Adrenal gland (tissue), 12 donors: ENCODE data around the gene LRRC36. TPM values are rescaled to one million over a fixed set of nuclear protein-coding genes. Genes with fewer than 3 reads are reported as not detected.
"Not testable (repeated sequence)": the region's sequence is repeated elsewhere in the genome, so short reads cannot be mapped to it uniquely, and the experiment has no call there.

ENCODE experiments used
- DNase-seq, 7 donors: peaks; one replicate each; pipeline ENCODE4 v3.0.0-alpha.2; 2019 to 2020
- H3K27ac ChIP-seq, 5 donors: fragments of 200-600 bp; sonication (generic) in 4 of 5; 1 replicate in 3 of 5; 2 replicates in 2 of 5; pipeline versions ENCODE4 v1.5.1 to v1.8.0; 2016 to 2020; ENCODE audit warnings: mild to moderate bottlenecking in 1 of 5
- H3K27me3 ChIP-seq: fragments of 200-600 bp; 2 replicates; pipeline ENCODE4 v1.8.0; 2021
- H3K36me3 ChIP-seq, 2 donors: fragments of 200-600 bp; replicated peaks in 1 of 2; 1 replicate in 1 of 2; 2 replicates in 1 of 2; pipeline versions ENCODE4 v1.5.1 to v1.8.0; 2018 to 2022
- H3K4me1 ChIP-seq, 2 donors: fragments of 200-600 bp; replicated peaks in 1 of 2; 1 replicate in 1 of 2; 2 replicates in 1 of 2; pipeline versions ENCODE4 v1.5.1 to v1.8.0; 2018 to 2021
- H3K4me3 ChIP-seq, 4 donors: fragments of 200-600 bp; sonication (generic) in 3 of 4; one replicate each; pipeline ENCODE4 v1.5.1; 2016 to 2018
- H3K9me3 ChIP-seq, 3 donors: fragments of 200-600 bp; sonication (generic) in 1 of 3; replicated peaks in 1 of 3; 1 replicate in 2 of 3; 2 replicates in 1 of 3; pipeline versions ENCODE4 v1.5.1 to v1.8.0; 2016 to 2021
- POLR2A ChIP-seq, 2 donors: fragments of 450-650 bp; IDR thresholded peaks; one replicate each; pipeline ENCODE4 v1.6.1; 2017; ENCODE audit warnings: antibody characterized with exemption in 2 of 2, mild to moderate bottlenecking in 2 of 2, moderate library complexity in 1 of 2
- WGBS, 4 donors: extraction: QIAGEN DNeasy Blood & Tissue Kit in 2 of 4; methylation state at CpG; one replicate each; pipeline versions ENCODE4 v1.1.5 to v1.1.7; 2013 to 2017; 5-methylcytosine and 5-hydroxymethylcytosine counted together
- intact Hi-C, 2 donors: fragments of 100-400 bp; cut with DNase I; formaldehyde crosslinking; loops; one replicate each; pipeline versions ENCODE4 v1.14.1 to v1.15.0; 2022 to 2023
- polyA plus RNA-seq, 3 donors: library from polyadenylated mRNA; stranded (reverse); fragments of 200-250 nt in 2 of 3; fragments of 350-450 nt in 1 of 3; fragmentation: Illumina TruSeq in 1 of 3; extraction: RNeasy Lipid Tissue Mini Kit (QIAGEN cat#74804) in 1 of 3; gene quantifications; one replicate each; pipeline ENCODE4 v1.2.3, GENCODE V29; 2013 to 2014
- total RNA-seq, 9 donors: library from RNA; depleted of rRNA in 4 of 9; stranded (reverse); fragments of >200 nt in 4 of 9; fragments of 120-200 nt in 1 of 9; fragmentation: NEBNext Ultra II Directional in 1 of 9; extraction: Animal tissue kit (Norgen Biotek cat#: 25700) in 1 of 9; gene quantifications; one replicate each; pipeline versions ENCODE4 v1.1.0 to v1.2.4, GENCODE V29; 2013 to 2023
- TF ChIP-seq, protein P1 (sequence below), 6 experiments: fragments of 450-650 bp in 4 of 6; fragments of 200-600 bp in 2 of 6; sonication (generic) in 1 of 6; IDR thresholded peaks; 1 replicate in 5 of 6; 2 replicates in 1 of 6; pipeline versions ENCODE4 v1.5.1 to v1.8.0; 2016 to 2021; ENCODE audit warnings: antibody characterized with exemption in 6 of 6, mild to moderate bottlenecking in 2 of 6, moderate library complexity in 1 of 6
- donor health status: healthy with polysubstance abuse.
- donor health status: Bipolar disorder and iron deficiency.
- donor health status: DM: yes; HTN: yes; CAD: no.
- donor health status: DM: no; HTN: no; CAD: no.
- donor health status: DM: no; HTN: no; CAD: no.
- donor health status: DM: yes; HTN: yes; CAD: no.

LRRC36 gene
- total and polyA plus RNA-seq, 12 donors: 0.15 to 4.7 (median 0.61) TPM; not detected in 5

DNA sequence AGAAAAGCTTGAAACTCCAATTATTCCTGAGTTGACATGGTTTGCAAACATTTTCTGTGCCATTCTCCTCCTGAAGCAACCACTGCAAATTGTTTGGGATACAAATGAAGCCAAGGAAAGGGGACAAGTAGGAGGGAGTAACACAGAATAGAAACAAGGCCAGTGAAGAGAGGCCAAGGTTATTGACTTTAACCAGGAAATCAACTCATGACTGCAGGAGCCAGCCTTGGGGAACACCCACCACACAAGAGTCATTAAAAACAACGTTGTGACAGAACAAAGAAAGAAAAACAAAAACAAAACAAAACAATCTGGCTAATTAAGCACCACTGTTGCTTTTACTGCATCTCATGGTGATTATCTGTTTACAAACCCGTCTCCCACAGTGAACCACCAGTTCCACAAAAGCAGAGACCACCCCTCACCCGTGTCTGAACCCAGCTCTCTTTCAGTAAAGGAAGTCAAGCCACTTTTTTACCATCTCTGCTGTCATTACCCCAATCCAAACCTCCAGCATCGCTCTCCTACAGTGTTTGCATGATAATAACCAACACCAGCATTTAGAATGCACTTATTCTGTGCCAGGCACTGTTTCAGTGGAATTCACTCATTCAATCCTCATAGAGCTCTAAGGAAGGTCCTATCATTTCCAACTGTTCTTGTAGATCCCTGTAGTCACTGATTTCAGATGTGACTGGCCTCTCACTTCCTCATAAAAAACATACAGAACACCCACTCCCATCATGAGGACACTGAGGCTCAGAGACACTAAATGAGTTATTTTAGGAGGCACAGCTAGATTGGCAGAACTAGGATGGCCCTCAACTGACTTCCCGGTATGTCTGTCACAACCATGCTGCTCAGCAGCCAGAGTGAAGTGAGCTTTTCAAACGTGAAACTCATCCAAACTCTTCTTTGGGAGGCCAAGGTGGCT lies 87.6 kb downstream of the LRRC36 start:
- intact Hi-C loops: no loop called here
- 37 to 45% (median 43%) methylated on average over 6 of the region's 6 CpGs for WGBS, 4 donors
- Histone ChIP-seq H3K36me3 (no peaks in the 10 kb centered on the region), H3K27ac (peak overlapping the region in 3 of 5 donors; percentile 21 to 64 (median 45)), H3K4me1 (peaks cover 16 to 20% of the 10 kb centered on the region in 2 donors), H3K4me3 (no peak overlapping the region), H3K27me3 (no peaks in the 10 kb centered on the region), H3K9me3 (no peaks in the 10 kb centered on the region)
- TF ChIP-seq, protein P1, sequence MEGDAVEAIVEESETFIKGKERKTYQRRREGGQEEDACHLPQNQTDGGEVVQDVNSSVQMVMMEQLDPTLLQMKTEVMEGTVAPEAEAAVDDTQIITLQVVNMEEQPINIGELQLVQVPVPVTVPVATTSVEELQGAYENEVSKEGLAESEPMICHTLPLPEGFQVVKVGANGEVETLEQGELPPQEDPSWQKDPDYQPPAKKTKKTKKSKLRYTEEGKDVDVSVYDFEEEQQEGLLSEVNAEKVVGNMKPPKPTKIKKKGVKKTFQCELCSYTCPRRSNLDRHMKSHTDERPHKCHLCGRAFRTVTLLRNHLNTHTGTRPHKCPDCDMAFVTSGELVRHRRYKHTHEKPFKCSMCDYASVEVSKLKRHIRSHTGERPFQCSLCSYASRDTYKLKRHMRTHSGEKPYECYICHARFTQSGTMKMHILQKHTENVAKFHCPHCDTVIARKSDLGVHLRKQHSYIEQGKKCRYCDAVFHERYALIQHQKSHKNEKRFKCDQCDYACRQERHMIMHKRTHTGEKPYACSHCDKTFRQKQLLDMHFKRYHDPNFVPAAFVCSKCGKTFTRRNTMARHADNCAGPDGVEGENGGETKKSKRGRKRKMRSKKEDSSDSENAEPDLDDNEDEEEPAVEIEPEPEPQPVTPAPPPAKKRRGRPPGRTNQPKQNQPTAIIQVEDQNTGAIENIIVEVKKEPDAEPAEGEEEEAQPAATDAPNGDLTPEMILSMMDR (IDR thresholded peaks at IDR 0.05): no peak
- TF ChIP-seq POLR2A (IDR thresholded peaks at IDR 0.05): no peak
- DNase-seq: peak in 1 of 7 donors; percentile 48

DNA sequence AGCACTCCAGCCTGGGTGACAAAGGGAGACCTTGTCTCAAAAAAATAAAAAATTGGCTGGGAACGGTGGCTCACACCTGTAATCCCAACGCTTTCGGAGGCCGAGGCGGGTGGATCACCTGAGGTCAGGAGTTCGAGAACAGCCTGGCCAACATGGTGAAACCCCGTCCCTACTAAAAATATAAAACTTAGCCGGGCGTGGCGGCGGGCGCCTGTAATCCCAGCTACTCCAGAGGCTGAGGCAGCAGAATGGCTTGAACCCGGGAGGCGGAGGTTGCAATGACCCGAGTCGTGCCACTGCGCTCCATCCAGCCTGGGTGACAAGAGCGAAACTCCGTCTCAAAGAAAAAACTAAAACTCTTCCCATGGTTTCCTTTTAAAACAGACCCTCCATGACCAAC lies 88.8 kb downstream of the LRRC36 start:
- intact Hi-C loops, H3K27me3 ChIP-seq, H3K36me3 ChIP-seq, DNase-seq, H3K9me3 ChIP-seq: not testable (repeated sequence)
- peaks cover 16 to 20% of the 10 kb centered on the region in 2 donors for H3K4me1 ChIP-seq
- 90 to 93% (median 92%) methylated on average over 16 to 19 of the region's 19 CpGs for WGBS, 4 donors
- H3K27ac ChIP-seq: peak overlapping the region in 3 of 5 donors; percentile 52 to 74 (median 59)
- peak overlapping the region in 3 of 4 donors; percentile 64 to 75 (median 71) for H3K4me3 ChIP-seq

DNA sequence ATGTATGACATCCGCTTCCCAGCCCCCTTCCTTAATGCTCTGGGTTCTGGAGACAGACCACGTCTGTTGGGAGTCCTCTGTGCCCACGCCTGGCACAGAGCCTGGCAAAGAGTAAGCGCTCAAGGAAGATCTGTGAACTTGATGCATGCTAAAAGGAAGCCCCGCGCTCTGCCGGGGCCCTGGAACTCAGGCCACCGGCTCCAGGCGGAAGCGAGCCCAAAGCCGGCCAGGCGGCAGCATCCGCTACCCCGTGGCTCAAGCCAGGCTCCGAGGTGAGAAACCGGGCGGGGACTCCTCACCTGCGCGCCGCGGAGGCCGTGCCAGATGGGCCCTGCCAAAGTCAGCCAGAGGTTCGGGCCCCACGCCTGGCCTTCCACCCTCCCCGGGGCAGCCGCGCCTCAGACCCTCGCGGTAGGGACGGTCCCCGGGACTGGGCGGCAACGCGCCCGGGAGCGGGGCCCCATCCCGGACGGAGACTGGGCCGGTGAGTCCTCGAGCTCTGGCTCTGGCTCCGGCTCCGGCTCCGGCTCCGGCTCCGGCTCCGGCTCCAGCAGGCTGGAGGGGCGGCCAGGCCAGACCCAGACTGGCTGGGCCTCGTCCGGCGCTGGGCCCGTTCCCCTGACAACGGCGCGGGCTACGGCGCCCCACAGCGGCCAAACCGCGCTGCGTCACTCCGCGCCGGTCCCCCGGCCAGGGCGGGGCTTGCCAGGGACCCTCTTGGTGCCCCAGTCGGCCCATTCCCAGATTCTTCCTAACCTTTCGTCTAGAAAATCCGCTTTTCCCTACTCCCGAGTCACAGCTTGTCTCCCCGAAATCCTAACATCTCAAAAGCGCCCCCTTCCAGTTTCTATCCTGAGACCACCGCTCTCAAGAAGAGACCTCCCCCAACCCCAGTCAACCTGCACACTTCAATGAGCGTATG lies 89.5 kb downstream of the LRRC36 start, which contains the start of gene ZDHHC1:
Gene ZDHHC1 (minus strand): TSS at position 606 of the 922 bp plus-strand sequence. CDS start 8,702 bp downstream, outside the sequence.
- DNase-seq: peak in 6 of 7 donors; percentile 66 to 81 (median 74)
- intact Hi-C loops: no loop called here
- Histone ChIP-seq H3K27me3 (no peaks in the 10 kb centered on the region), H3K9me3 (no peaks in the 10 kb centered on the region), H3K27ac (peak within 1 kb of the TSS in 4 of 5 donors; percentile 45 to 74 (median 56)), H3K4me1 (peaks cover 16 to 20% of the 10 kb centered on the region in 2 donors), H3K36me3 (no peaks in the 10 kb centered on the region), H3K4me3 (peak within 1 kb of the TSS in 3 of 4 donors; percentile 64 to 75 (median 71))
- peak; percentile 38 to 60 for TF ChIP-seq POLR2A (IDR thresholded peaks at IDR 0.05)
- TF ChIP-seq, protein P1 (IDR thresholded peaks at IDR 0.05): peak in 5 of 6 experiments; percentile 17 to 47 (median 28)
- 1 to 4% (median 2%) methylated on average over 24 to 73 of the region's 73 CpGs for WGBS, 4 donors

DNA sequence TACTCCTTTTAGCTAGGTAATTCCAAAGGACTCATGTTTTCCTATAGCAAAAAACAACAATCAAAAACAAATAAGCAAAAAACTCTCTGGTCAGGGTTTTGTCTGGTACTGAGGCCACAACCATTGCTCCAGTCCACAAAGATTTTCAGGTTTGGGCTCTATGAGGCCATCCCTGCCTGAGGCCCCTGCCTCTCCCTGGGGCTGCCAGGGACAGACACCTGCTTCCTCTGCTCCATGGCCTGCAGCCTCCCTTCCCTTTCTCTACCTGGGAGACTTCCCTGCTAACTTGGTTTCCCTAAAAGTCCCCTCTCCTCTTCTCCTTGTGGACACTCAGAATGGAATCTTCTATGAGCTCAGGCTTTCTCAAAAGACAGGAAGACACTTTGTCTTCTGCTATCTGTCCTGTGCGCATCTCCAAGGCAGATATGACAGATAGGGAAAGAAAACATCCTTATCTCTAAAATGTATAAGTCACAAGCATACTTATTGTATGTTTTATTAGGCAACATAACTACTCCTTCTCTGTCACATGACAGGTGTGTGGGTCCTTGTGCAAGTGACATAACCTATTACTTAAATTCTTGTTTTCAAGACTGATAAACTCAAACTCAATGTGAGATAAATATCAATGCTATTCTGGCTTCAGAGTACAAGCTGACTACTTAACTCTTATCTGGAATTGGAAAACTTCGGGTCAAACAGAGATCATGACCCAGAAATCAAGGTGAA lies 90.9 kb downstream of the LRRC36 start:
- H3K4me1 ChIP-seq: peaks cover 16 to 20% of the 10 kb centered on the region in 2 donors
- intact Hi-C loops: no loop called here
- TF ChIP-seq POLR2A (IDR thresholded peaks at IDR 0.05): no peak
- TF ChIP-seq, protein P1 (IDR thresholded peaks at IDR 0.05): no peak
- H3K36me3 ChIP-seq: no peaks in the 10 kb centered on the region
- H3K9me3 ChIP-seq: no peaks in the 10 kb centered on the region
- DNase-seq: no peak
- 60 to 69% (median 66%) methylated on average over 2 of the region's 2 CpGs for WGBS, 4 donors
- H3K4me3 ChIP-seq: no peak overlapping the region
- no peaks in the 10 kb centered on the region for H3K27me3 ChIP-seq
- H3K27ac ChIP-seq: no peak overlapping the region
